Measurements from ENCODE around the gene ATP6V1F.

GRCh38 chr7:128890306-128891109, 27.9 kb downstream of the ATP6V1F start:
- TF ChIP-seq CTCF (conservative IDR thresholded peaks at IDR 0.05) (no peak), ZFX (IDR thresholded peaks at IDR 0.05) (no peak)
